Kidney capillary endothelial cell (primary cell): ENCODE measurements around the gene EHBP1L1.

ENCODE experiments used
- DNase-seq: peaks from one replicate; pipeline ENCODE4 v3.0.0-alpha.2; 2018; ENCODE audit warnings: low spot score

EHBP1L1 gene

GRCh38 chr11:65577756-65578109 is 1.9 kb downstream of the EHBP1L1 start:
- DNase-seq, result no peak

- DNase-seq, result no peak
Observed at GRCh38 chr11:65578134-65578533, 2.3 kb downstream of the EHBP1L1 start.

- DNase-seq, result no peak
Observed at GRCh38 chr11:65578667-65579066, 2.8 kb downstream of the EHBP1L1 start.

- DNase-seq, result no peak
Observed at GRCh38 chr11:65579291-65579690, 3.4 kb downstream of the EHBP1L1 start.

- no peak for DNase-seq
Observed at GRCh38 chr11:65580031-65580692, 4.3 kb downstream of the EHBP1L1 start.

- no peak for DNase-seq
Observed at GRCh38 chr11:65580756-65581155, 4.9 kb downstream of the EHBP1L1 start.

GRCh38 chr11:65581928-65582327 is 6.1 kb downstream of the EHBP1L1 start:
- DNase-seq, result no peak

- DNase-seq, result no peak
Observed at GRCh38 chr11:65583589-65583988, 7.7 kb downstream of the EHBP1L1 start.

GRCh38 chr11:65584106-65584505 is 8.3 kb downstream of the EHBP1L1 start:
- DNase-seq, result no peak

- no peak for DNase-seq
Observed at GRCh38 chr11:65584723-65585171, 8.9 kb downstream of the EHBP1L1 start.

GRCh38 chr11:65585396-65586246 is 9.8 kb downstream of the EHBP1L1 start:
- no peak for DNase-seq

- no peak for DNase-seq
Observed at GRCh38 chr11:65586247-65586630, 10.4 kb downstream of the EHBP1L1 start.

GRCh38 chr11:65586676-65587075 is 10.8 kb downstream of the EHBP1L1 start:
- DNase-seq, result no peak

GRCh38 chr11:65588199-65589054 is 12.6 kb downstream of the EHBP1L1 start:
- no peak for DNase-seq

GRCh38 chr11:65589444-65590239 is 13.8 kb downstream of the EHBP1L1 start:
- DNase-seq, result no peak

GRCh38 chr11:65590240-65590738 is 14.4 kb downstream of the EHBP1L1 start:
- no peak for DNase-seq

- DNase-seq, result peak; percentile 91
Observed at GRCh38 chr11:65591939-65592857, 16.3 kb downstream of the EHBP1L1 start.

GRCh38 chr11:65592858-65593517 is 17.1 kb downstream of the EHBP1L1 start:
- no peak for DNase-seq

- no peak for DNase-seq
Observed at GRCh38 chr11:65593518-65594414, 17.9 kb downstream of the EHBP1L1 start.
